Astrocyte (in vitro differentiated cells and primary cell): ENCODE results near the gene DDR1. TPM values are rescaled to one million over a fixed set of nuclear protein-coding genes. Genes with fewer than 3 reads are reported as not detected.

Experiments
- DNase-seq: peaks from one replicate; pipeline ENCODE4 v3.0.0-alpha.2; 2010; ENCODE audit warnings: low read depth
- FAIRE-seq: peaks from 2 replicates; lab custom pipeline; 2011; peaks lifted over from hg19 to GRCh38; lab: Jason Lieb, UNC
- H2AFZ ChIP-seq: 2 replicates; pipeline ENCODE4 v1.6.0; 2012; ENCODE audit warnings: low read depth, low read length, inconsistent platforms
- H3K27ac ChIP-seq: 2 replicates; pipeline ENCODE4 v1.5.1; 2011; ENCODE audit warnings: low read depth, low read length, inconsistent platforms
- H3K27me3 ChIP-seq: 2 replicates; pipeline ENCODE4 v1.6.0; 2011; ENCODE audit warnings: low read length, inconsistent platforms; ENCODE audit not compliant: insufficient read depth
- H3K36me3 ChIP-seq: 2 replicates; pipeline ENCODE4 v1.5.1; 2011; ENCODE audit warnings: low read length, inconsistent platforms; ENCODE audit not compliant: insufficient read depth
- H3K4me1 ChIP-seq: 2 replicates; pipeline ENCODE4 v1.5.1; 2011; ENCODE audit warnings: low read length, inconsistent platforms; ENCODE audit not compliant: insufficient read depth
- H3K4me2 ChIP-seq: 2 replicates; pipeline ENCODE4 v1.6.0; 2012; ENCODE audit warnings: low read length, inconsistent platforms
- H3K4me3 ChIP-seq: 2 replicates; pipeline ENCODE4 v1.5.1; 2011; ENCODE audit warnings: low read depth, mild to moderate bottlenecking, low read length, inconsistent platforms; ENCODE audit not compliant: insufficient read depth
- H3K79me2 ChIP-seq: 2 replicates; pipeline ENCODE4 v1.6.0; 2012; ENCODE audit warnings: mild to moderate bottlenecking, low read length, inconsistent platforms; ENCODE audit not compliant: insufficient read depth
- H3K9ac ChIP-seq: 2 replicates; pipeline ENCODE4 v1.6.0; 2012; ENCODE audit warnings: mild to moderate bottlenecking, low read length, inconsistent platforms
- H3K9me3 ChIP-seq: 2 replicates; pipeline ENCODE4 v1.5.1; 2012; ENCODE audit warnings: low read depth, mild to moderate bottlenecking, low read length, inconsistent platforms; ENCODE audit not compliant: insufficient read depth
- H4K20me1 ChIP-seq: 2 replicates; pipeline ENCODE4 v1.6.0; 2012; ENCODE audit warnings: low read length, inconsistent platforms; ENCODE audit not compliant: insufficient read depth
- H3K27ac Mint-ChIP-seq: one replicate; pipeline ENCODE4 v1.8.0; 2021; ENCODE audit warnings: mild to moderate bottlenecking, mixed read lengths; ENCODE audit not compliant: unreplicated experiment
- H3K27me3 Mint-ChIP-seq: one replicate; pipeline ENCODE4 v1.8.0; 2021; ENCODE audit warnings: low read depth, mixed read lengths; ENCODE audit not compliant: unreplicated experiment
- H3K36me3 Mint-ChIP-seq: one replicate; pipeline ENCODE4 v1.8.0; 2021; ENCODE audit warnings: low read depth, mixed read lengths; ENCODE audit not compliant: unreplicated experiment
- H3K4me1 Mint-ChIP-seq: one replicate; pipeline ENCODE4 v1.8.0; 2021; ENCODE audit warnings: low read depth, mixed read lengths; ENCODE audit not compliant: unreplicated experiment
- H3K4me3 Mint-ChIP-seq: one replicate; pipeline ENCODE4 v1.8.0; 2021; ENCODE audit warnings: mild to moderate bottlenecking, moderate library complexity, mixed read lengths; ENCODE audit not compliant: unreplicated experiment
- H3K9me3 Mint-ChIP-seq: one replicate; pipeline ENCODE4 v1.8.0; 2021; ENCODE audit warnings: mild to moderate bottlenecking, mixed read lengths; ENCODE audit not compliant: unreplicated experiment
- EZH2 ChIP-seq: IDR thresholded peaks from 2 replicates; pipeline ENCODE4 v1.6.1; 2012; ENCODE audit warnings: mild to moderate bottlenecking, low read length, inconsistent platforms; ENCODE audit not compliant: insufficient read depth
- total RNA-seq: library from RNA; stranded (reverse); gene quantifications from 2 replicates; pipeline ENCODE4 v1.2.1, GENCODE V29; 2021
- TF ChIP-seq, protein P1 (sequence below): IDR thresholded peaks from 2 replicates; pipeline ENCODE4 v1.5.1; 2011; ENCODE audit warnings: low read depth, mild to moderate bottlenecking, inconsistent platforms, low read length, moderate library complexity; ENCODE audit not compliant: insufficient read depth

The DDR1 gene
- total RNA-seq, 1 donor from 2014 or later, result 144 TPM

DNA sequence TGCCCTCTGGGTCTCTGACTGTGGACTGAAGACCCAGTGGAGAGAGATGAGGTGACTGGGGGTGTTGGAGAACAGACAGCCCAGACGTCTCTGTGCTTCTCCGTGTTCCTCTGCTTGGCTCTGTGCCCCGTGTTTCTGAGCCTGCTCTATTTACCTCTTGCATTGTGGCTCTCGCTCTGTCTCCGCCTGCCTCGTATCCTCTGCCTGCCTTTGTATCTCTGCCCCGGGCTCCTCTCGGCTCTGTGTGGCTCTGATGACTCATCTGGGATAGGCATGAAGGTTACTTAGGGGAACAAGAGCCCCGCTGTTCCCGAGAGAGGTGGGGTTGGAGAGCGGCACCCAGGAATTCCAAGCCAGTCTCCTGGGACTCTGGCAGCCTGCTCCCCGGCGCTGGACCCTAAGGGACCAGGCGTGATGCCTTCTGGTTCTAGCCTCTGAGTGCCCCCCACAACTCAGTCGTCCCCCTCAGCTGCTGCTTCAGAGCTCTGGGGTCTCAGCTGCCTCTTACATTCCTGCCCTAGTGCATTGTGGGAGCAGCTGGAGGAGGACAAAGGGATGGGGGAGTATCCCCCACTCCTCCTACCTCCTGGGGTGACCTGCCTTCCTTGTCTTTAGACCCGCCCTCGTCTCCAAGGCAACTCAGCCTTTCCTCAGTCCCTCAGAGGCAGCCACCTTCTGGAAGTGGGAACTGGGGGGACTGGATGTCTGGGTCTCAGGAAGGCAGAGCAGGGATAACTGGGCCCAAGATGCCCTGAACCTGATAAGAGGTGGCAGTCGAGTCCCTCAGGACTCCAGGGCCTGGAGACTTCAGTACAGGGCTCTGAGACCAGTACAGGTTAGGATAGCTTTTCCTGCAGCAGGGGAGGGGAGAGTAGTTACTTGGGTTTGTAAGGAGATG, 1.9 kb downstream of the DDR1 start:
- peaks cover 54% of the 10 kb centered on the region for H3K79me2 ChIP-seq
- no peaks in the 10 kb centered on the region for H3K9me3 Mint-ChIP-seq
- H3K27ac Mint-ChIP-seq, result peak overlapping the region; percentile 96
- no peak for TF ChIP-seq EZH2
- TF ChIP-seq, protein P1, sequence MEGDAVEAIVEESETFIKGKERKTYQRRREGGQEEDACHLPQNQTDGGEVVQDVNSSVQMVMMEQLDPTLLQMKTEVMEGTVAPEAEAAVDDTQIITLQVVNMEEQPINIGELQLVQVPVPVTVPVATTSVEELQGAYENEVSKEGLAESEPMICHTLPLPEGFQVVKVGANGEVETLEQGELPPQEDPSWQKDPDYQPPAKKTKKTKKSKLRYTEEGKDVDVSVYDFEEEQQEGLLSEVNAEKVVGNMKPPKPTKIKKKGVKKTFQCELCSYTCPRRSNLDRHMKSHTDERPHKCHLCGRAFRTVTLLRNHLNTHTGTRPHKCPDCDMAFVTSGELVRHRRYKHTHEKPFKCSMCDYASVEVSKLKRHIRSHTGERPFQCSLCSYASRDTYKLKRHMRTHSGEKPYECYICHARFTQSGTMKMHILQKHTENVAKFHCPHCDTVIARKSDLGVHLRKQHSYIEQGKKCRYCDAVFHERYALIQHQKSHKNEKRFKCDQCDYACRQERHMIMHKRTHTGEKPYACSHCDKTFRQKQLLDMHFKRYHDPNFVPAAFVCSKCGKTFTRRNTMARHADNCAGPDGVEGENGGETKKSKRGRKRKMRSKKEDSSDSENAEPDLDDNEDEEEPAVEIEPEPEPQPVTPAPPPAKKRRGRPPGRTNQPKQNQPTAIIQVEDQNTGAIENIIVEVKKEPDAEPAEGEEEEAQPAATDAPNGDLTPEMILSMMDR, result no peak
- H3K4me2 ChIP-seq, result peak overlapping the region; percentile 94
- peaks cover 22% of the 10 kb centered on the region for H3K36me3 Mint-ChIP-seq
- peaks cover 60% of the 10 kb centered on the region for H3K4me1 Mint-ChIP-seq
- H3K9ac ChIP-seq, result peak overlapping the region; percentile 80
- H3K27ac ChIP-seq, result peak overlapping the region; percentile 65
- H4K20me1 ChIP-seq, result peaks cover 11% of the 10 kb centered on the region
- peaks cover 63% of the 10 kb centered on the region for H3K4me1 ChIP-seq
- peak overlapping the region; percentile 90 for H3K4me3 Mint-ChIP-seq
- no peaks in the 10 kb centered on the region for H3K9me3 ChIP-seq
- no peaks in the 10 kb centered on the region for H3K36me3 ChIP-seq
- no peaks in the 10 kb centered on the region for H3K27me3 Mint-ChIP-seq
- FAIRE-seq (no peak), DNase-seq (peak; percentile 65)
- H2AFZ ChIP-seq, result peak overlapping the region; percentile 56
- no peaks in the 10 kb centered on the region for H3K27me3 ChIP-seq
- H3K4me3 ChIP-seq, result peak overlapping the region; percentile 64

DNA sequence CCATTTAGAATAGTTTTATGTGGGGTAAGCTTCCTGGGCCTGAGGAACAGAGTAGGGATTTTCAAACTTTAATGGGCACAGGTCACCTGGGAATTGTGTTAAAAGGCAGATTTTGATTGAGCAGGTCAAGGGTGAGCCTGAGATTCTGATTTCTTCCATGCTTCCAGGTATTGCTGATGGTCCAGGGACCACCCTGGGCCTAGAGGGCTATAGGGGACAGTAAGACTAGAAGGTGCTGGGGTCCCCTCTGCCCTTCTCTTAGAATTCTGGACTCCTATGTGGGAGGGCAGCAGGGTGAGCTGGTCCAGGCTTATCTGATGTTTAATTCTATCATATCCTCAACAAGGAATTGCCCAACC, 2.6 kb downstream of the DDR1 start:
- H3K27ac Mint-ChIP-seq, result peak overlapping the region; percentile 96
- peaks cover 54% of the 10 kb centered on the region for H3K79me2 ChIP-seq
- H2AFZ ChIP-seq, result no peak overlapping the region
- H3K27ac ChIP-seq, result peak overlapping the region; percentile 65
- H3K4me1 ChIP-seq, result peaks cover 58% of the 10 kb centered on the region
- H3K9ac ChIP-seq, result peak overlapping the region; percentile 80
- no peaks in the 10 kb centered on the region for H3K9me3 ChIP-seq
- DNase-seq (no peak), FAIRE-seq (no peak)
- peak overlapping the region; percentile 90 for H3K4me3 Mint-ChIP-seq
- no peaks in the 10 kb centered on the region for H3K27me3 ChIP-seq
- no peaks in the 10 kb centered on the region for H3K9me3 Mint-ChIP-seq
- no peaks in the 10 kb centered on the region for H3K36me3 ChIP-seq
- peaks cover 12% of the 10 kb centered on the region for H4K20me1 ChIP-seq
- peak overlapping the region; percentile 94 for H3K4me2 ChIP-seq
- H3K36me3 Mint-ChIP-seq, result peaks cover 22% of the 10 kb centered on the region
- TF ChIP-seq, protein P1, result no peak
- TF ChIP-seq EZH2, result no peak
- no peaks in the 10 kb centered on the region for H3K27me3 Mint-ChIP-seq
- H3K4me3 ChIP-seq, result no peak overlapping the region
- peaks cover 53% of the 10 kb centered on the region for H3K4me1 Mint-ChIP-seq
